Astrocyte of the spinal cord (primary cell): ENCODE measurements around the gene PACS2.

Experiments used
- DNase-seq: peaks from one replicate; pipeline ENCODE4 v3.0.0; 2011; ENCODE audit warnings: low read depth, low spot score
- H3K4me3 ChIP-seq: 2 replicates; pipeline ENCODE4 v1.5.1; 2011; ENCODE audit warnings: low read depth, mild to moderate bottlenecking, low read length, moderate library complexity
- in situ Hi-C: cut with HindIII; loops from 2 replicates; pipeline ENCODE4 v1.10.0; 2017; ENCODE audit warnings: low sequenced_read_pairs
- TF ChIP-seq, protein P1 (sequence below): IDR thresholded peaks from 2 replicates; pipeline ENCODE4 v1.5.1; 2012; ENCODE audit warnings: low read depth, mild to moderate bottlenecking, low read length, inconsistent platforms

Gene PACS2

DNA sequence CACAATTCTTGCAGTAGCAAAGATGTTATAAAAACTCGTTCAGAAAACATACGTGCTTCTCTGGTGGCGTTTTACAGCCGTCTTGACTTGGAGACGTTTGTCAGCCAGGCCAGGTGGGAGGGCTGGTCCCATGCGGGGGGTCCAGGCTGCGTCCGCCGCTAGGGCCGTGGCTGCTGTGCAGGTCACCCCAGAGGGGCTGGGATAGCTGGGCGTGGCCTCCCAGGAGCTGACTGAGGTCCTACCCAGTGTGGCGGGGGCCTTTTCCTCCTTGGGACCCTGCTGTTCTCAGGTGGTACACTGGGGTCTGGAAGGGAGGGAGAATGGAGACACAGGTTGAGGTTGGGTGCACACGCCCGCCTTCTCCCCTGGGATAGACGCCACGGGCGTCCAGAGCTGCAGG lies 130.3 kb downstream of the PACS2 start:
- no peak overlapping the region for H3K4me3 ChIP-seq
- in situ Hi-C loops = no loop called here
- DNase-seq = no peak
- TF ChIP-seq, protein P1, sequence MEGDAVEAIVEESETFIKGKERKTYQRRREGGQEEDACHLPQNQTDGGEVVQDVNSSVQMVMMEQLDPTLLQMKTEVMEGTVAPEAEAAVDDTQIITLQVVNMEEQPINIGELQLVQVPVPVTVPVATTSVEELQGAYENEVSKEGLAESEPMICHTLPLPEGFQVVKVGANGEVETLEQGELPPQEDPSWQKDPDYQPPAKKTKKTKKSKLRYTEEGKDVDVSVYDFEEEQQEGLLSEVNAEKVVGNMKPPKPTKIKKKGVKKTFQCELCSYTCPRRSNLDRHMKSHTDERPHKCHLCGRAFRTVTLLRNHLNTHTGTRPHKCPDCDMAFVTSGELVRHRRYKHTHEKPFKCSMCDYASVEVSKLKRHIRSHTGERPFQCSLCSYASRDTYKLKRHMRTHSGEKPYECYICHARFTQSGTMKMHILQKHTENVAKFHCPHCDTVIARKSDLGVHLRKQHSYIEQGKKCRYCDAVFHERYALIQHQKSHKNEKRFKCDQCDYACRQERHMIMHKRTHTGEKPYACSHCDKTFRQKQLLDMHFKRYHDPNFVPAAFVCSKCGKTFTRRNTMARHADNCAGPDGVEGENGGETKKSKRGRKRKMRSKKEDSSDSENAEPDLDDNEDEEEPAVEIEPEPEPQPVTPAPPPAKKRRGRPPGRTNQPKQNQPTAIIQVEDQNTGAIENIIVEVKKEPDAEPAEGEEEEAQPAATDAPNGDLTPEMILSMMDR = no peak

GRCh38 chr14:105445290-105445689 lies 130.7 kb downstream of the PACS2 start:
- in situ Hi-C loops = no loop called here
- TF ChIP-seq, protein P1 = no peak
- no peak overlapping the region for H3K4me3 ChIP-seq
- DNase-seq = no peak

DNA sequence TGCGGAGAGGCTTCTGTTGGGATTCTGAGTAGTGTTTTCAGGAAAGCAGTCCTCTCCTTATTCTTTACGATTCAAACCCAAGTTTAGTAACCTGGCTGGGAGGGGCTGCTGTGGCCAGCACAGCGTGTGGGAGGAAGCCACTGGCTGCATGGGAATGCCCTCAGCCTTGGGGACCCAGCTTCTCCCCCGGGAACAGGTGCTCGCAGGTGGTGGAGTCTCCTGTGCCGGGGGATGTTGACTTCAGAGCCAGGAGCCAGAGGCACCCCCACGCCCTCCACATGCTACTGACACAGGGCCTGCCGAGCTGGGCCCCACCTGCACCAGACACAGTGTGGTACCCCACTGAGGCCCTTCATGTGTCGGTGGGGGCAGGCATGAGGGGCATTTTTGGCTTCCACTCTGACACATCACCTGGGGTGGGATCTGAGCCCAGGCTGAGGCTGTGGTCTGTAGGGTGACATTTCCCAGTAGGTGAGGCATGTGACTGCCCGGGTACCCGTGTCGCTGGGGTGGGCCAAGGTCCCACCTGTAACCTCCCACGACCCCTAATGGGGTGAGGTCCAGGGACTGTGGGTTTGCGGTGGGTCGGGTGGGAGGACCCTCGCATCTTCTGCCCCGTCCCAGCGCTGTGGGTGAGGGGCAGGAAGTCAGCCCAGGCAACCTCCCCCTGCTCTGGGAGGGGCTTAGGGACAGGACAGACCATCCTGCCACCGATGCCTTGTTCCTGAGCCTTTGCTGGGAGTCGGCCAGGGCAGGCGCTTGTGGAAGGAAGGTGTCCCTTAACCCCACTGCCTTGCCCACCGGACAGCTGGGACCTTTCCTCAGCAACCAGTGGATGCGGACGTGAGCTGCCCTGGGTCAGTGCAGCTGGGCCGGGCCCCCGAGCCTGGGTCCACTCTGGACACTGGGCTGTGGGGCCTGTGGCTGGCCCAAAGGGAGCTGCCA lies 131.6 kb downstream of the PACS2 start:
- H3K4me3 ChIP-seq = no peak overlapping the region
- TF ChIP-seq, protein P1 = no peak
- no peak for DNase-seq
- in situ Hi-C loops = no loop called here

GRCh38 chr14:105446971-105447370 lies 132.4 kb downstream of the PACS2 start:
- TF ChIP-seq, protein P1 = no peak
- DNase-seq = no peak
- no peak overlapping the region for H3K4me3 ChIP-seq
- in situ Hi-C loops = no loop called here
